NCI-H460 (cell line): ENCODE data around the gene DHX34. TPM values are rescaled to one million over a fixed set of nuclear protein-coding genes. Genes with fewer than 3 reads are reported as not detected.
A peak's percentile ranks its signal among the peaks of the same experiment; 100 is the strongest.
"Not testable (repeated sequence)": the region's sequence is repeated elsewhere in the genome, so short reads cannot be mapped to it uniquely, and the experiment has no call there.

Source experiments
- DNase-seq: peaks from one replicate; pipeline ENCODE4 v3.0.0-alpha.2; 2016; ENCODE audit warnings: low read depth; ENCODE audit errors: extremely low read depth
- polyA plus RNA-seq: library from polyadenylated mRNA; depleted of rRNA; stranded (reverse); fragments of >200 nt; gene quantifications from 2 replicates; pipeline ENCODE4 v1.2.3, GENCODE V29; 2014; cell fraction: nucleus; rRNA removed
- total RNA-seq: library from RNA; depleted of rRNA; stranded (reverse); fragments of >200 nt; shearing (Covaris generic); gene quantifications from 2 replicates; pipeline ENCODE4 v1.2.3, GENCODE V29; 2014; rRNA removed

The DHX34 gene, protein sequence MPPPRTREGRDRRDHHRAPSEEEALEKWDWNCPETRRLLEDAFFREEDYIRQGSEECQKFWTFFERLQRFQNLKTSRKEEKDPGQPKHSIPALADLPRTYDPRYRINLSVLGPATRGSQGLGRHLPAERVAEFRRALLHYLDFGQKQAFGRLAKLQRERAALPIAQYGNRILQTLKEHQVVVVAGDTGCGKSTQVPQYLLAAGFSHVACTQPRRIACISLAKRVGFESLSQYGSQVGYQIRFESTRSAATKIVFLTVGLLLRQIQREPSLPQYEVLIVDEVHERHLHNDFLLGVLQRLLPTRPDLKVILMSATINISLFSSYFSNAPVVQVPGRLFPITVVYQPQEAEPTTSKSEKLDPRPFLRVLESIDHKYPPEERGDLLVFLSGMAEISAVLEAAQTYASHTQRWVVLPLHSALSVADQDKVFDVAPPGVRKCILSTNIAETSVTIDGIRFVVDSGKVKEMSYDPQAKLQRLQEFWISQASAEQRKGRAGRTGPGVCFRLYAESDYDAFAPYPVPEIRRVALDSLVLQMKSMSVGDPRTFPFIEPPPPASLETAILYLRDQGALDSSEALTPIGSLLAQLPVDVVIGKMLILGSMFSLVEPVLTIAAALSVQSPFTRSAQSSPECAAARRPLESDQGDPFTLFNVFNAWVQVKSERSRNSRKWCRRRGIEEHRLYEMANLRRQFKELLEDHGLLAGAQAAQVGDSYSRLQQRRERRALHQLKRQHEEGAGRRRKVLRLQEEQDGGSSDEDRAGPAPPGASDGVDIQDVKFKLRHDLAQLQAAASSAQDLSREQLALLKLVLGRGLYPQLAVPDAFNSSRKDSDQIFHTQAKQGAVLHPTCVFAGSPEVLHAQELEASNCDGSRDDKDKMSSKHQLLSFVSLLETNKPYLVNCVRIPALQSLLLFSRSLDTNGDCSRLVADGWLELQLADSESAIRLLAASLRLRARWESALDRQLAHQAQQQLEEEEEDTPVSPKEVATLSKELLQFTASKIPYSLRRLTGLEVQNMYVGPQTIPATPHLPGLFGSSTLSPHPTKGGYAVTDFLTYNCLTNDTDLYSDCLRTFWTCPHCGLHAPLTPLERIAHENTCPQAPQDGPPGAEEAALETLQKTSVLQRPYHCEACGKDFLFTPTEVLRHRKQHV
- total RNA-seq: 17.6 and 18.0 TPM in 2 replicates
- 43.5 and 54.9 TPM in 2 replicates for polyA plus RNA-seq

DNA sequence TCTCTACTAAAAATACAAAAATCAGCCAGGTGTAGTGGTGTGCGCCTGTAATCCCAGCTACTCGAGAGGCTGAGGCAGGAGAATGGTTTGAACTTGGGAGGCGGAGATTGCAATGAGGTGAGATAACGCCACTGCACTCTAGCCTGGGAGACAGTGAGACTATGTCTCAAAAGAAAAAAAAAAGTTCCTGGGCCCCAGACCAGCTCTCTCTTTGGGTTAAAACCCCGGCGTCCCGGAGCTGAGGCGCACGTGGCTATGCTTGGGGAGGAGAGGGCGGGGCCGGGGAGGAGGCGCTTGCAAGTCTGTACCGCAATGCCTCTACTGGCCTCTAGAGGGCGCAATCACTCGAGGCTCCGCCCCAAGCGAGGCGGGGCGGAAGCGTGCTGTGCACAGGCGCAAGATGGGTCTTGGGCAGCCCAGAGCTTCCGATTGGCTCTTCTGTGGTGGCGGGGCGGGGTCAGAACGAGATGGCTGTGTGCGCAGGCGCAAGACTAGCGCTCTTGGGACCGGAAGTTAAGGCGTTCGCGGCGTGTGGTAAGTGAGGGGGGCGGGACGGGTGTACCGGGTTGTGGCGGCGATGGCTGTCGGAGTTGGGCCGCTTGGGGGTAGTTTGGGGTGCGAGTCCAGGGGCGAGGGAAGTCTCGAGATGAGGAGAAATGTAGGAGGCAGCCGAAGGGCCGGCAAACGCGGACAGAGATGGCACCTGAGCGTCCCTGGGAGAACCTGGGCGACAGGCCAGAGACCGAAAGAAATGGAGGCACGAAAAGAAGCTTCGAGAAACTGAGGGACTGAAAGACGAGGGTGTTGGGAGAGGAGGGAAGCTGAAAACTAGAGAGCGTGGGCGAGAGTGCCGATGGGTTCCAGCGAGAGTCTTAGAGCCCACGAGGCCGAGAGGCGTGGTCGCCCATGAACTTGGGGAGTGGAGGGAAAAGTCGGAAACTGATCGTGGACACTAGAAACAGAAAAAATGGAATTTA, at the start of gene DHX34:
Gene DHX34 (plus strand): TSS at position 497 of the 977 bp plus-strand sequence. CDS start 3,716 bp downstream, outside the sequence.
- peak; percentile 96 for DNase-seq

DNA sequence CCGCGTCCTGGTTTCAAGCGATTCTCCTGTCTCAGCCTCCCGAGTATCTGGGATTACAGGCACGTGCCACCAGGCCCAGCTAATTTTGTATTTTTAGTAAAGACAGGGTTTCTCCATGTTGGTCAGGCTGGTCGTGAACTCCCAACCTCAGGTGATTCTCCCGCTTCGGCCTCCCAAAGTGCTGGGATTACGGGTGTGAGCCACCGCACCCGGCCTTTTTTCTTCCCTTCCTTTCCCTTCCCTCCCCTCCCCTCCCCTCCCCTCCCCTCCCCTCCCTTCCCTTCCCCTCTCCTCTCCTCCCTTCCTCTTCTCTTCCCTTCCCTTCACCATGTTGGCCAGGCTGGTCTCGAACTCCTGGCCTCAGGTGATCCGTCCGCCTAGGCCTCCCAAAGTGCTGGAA, 48.2 kb upstream of the DHX34 start:
- DNase-seq: not testable (repeated sequence)

DNA sequence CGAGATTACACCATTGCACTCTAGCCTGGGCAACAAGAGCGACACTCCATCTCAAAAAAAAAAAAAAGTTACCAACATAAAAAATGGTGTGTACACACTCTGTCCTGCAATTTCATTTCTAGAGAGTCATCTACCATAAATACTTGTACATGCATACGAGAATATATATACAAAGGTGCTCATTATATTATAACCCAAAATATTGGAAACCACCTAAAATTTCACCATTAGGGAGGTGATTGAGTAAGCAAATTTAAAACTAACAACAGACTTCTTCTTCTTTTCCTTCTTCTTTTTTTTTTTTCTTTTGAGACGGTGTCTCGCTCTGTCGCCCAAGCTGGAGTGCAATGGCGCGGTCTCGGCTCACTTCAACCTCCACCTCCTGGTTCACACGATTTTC, 46.9 kb upstream of the DHX34 start:
- no peak for DNase-seq

DNA sequence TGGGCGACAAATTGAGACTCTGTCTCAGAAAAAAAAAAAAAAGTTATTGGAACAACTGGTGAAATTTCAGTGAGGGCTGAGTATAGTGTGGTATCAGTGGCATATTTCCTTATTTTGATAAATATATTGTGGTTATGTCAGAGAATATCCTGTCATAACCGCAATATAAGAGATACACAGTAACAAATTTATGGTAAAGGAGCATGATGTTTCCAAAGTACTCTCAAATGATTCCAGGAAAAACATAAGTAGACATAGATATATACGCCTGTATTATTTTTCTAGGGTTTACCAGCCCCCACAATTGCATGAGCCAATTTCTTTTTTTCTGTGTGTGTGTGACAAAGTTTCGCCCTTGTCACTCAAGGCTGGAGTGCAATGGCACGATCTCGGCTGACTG, 45.1 kb upstream of the DHX34 start:
- no peak for DNase-seq

DNA sequence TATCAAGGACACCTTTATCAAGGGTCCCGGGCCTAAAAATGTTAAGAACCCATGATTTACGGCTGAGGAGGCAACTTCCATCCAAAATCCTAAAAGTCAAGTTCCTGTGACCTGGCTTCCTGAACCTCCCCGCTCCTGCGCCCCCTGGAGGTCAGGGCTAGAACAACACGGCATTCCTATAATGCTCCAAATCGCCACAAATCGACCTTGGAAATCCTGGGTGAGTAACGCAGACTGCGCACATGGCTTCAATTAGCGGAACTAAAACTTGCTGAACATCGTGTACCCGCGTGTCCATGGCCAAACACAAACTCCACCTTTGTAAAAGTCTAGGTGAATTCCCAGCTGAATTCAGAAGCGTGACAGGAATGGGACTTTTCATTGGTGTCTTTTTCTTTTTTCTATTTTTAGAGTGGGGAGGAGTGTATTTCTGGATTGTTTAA, 43.8 kb upstream of the DHX34 start:
- peak; percentile 57 for DNase-seq

DNA sequence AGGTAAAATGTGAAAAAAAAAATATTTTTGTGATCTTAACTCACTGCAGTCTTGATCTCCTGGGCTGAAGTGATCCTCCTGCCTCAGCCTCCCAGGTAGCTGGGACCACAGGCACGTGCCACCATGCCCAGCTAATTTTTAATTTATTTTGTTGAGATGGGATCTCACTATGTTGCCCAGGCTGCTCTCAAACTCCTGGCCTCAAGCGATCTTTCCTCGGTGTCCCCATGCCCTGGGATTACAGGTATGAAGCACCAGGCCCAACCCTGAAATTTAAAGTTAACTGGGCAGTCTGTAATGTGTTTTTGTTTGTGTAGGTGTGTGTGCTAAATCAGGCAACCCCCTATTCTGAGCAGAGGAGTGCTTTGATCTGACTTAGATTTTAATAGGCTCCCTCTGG, 42.8 kb upstream of the DHX34 start:
- DNase-seq: no peak

DNA sequence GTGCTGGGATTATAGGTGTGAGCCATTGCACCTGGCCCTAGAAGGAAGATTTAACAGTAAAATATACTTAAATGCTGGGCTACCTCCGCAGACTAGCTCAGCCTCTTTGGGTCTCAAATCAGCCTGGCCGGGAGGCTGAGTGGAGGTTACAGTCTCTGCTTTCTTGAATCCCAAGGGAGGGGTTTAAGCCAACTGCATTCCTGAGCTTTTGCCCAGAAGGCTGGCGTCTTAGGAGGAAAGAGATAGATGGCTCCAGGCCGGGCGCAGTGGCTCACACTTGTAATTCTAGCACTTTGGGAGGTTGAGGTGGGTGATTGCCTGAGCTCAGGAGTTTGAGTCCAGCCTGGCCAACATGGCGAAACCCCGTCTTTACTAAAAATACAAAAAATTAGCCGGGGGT, 40.1 kb upstream of the DHX34 start:
- no peak for DNase-seq

DNA sequence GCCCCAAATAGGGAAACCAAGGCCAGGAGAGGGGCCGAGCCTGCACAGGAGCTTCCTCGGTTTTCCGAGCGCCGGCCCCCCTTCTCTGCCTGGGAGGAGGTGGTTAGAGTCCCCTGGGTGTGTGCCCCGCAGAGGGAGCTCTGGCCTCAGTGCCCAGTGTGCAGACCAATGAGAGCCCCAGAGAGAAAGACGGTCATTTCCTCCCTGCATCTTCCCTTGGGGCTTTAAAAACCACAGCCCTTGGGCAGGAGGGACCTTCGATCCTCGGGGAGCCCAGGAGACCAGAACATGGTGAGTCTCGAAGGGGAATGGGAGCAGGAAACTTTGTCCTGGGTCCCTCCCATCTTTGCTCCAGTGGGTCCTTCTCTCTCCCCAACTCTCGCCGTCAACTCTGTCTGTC, 39.5 kb upstream of the DHX34 start, which contains the start of gene C5AR1:
Gene C5AR1 (plus strand): TSS at position 254 of the 400 bp plus-strand sequence. CDS start 35 bp downstream, at position 289.
- DNase-seq: no peak

DNA sequence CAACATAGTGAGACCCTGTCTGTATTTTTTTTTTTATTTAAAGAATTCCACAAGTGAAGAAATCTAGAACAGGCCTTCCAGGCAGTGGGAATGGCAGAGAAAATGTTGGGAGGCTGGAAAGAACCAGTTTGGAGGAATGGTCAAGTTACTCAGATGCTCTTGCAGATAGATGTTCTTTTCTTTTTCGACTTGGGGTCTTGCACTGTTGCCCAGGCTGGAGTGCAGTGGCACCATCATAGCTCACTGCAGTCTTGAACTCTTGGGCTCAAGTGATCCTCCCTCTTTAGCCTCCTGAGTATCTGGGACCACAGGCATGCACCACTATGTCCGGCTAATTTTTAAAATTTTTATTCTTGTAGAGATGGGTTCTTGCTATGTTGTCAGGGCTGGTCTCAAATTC, 38.8 kb upstream of the DHX34 start:
- DNase-seq: no peak

DNA sequence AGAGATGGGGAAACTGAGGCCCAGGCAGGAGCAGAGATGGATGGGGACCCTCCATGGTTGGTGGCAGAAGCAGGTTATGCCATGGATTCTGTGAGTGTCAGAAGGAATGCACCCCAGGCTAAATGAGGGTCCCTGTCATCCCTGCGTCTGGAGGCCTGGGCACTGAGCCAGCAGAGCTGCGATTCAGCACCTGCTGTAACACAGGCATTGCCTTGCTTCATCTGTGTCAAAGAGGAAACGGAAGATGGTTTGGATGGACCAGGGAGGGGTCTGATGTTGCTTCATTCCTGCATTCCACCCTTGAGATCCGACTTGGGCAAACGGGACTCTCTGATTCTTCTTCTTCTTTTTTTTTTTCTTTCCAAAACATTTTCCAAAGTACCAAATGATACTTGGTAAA, 38.3 kb upstream of the DHX34 start:
- DNase-seq: peak; percentile 51

DNA sequence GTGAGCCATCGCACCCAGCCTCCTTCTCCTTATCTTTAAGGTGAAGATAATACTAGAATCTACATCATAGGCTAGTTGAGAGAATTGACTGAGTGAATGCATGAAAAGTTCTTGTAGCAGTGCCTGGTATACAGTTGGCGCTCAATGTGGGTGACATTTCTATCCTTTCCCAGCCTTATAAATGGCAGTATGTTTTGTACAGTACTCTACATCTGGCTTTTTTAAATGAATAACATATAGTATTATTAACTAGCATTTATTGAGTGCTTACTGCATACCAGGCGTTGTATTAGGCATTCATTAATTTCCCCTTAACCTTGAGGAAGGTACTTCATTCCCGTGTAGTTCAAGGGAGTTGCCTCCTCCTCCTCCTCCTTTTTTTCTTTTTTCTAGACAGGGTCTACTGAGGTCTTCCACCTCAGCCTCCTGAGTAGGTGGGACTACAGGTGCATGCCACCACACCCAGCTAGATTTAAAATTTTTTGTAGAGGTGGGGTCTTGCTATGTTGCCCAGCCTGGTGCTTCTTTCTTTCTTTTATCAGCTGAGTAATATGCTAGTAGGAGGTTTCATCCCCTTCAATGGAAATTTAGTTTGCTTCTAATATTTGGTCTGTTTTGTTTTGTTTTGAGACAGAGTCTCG, 36.6 kb upstream of the DHX34 start:
- no peak for DNase-seq

DNA sequence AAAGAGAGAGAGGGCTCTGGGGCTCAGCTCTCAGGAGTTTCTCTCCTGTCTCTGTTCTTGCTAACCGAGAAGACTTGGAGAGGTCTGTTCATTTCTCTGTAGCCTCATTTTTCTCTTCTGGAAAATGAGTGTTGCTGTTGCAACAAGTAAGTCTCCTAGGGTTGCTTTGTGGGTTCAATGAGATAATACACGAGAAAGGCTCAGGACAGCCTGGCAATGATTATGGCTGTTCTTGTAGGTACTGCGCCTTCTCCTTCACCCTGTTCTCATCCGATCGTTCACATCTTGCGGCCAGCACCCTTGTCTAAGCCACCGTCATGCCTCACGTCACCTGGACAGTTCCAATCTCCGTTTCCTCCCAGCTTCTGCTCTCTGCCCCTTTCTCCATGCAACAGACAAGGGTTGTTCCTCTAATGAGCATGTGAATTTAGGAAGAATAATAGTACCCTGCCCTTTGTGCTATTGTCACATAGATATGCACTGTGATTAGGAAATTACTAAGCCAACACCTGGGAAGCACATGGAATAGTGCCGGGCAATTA, 35.3 kb upstream of the DHX34 start:
- no peak for DNase-seq

DNA sequence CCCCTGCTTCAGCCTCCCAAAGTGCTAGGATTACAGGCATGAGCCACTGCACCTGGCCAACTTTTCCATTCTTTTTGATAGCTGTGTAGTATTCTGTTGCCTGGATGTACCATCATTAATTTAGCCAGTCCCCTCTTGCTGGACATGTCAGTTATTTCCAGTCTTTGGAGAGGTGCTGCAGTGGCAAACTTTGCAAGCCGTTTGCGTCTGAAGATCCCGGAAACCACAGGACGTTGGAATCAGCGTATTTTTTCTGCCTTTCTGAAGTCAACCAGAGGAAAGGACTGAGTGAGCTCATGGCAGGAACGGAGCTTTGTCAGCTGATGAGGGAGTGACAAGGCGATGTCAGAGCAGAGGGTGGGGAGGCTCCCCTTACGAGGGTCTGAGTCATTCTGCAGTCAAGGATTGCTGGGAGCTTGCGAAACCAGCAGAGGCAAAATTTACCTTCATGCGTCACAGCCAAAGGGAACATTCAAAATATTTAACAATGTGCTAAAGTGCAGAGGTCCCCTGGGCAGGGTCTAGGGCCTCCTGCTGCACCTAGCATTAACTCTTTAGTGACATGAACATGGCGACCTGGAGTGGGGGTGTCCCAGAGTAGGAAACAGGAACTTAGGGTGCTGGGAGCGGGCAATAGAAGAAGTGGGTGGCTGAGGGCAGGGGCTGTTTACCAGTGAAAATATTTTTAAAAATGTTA, 33.8 kb upstream of the DHX34 start:
- DNase-seq: peak; percentile 87

DNA sequence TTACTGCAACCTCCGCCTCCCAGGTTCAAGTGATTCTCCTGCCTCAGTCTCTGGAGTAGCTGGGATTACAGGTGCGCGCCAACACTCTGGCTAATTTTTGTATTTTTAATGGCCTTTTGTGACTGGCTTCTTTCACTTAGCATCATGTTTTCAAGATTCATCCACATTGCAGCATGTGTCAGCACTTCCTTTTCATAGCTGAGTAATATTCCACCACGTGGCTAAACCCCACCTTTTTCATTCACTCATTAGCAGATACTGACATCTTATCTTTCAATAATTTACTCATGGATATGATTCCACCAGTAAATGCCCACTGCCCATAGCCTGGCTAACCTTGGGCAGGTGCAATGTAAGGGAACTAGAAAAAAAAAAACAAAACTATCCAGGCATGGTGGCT, 32.6 kb upstream of the DHX34 start:
- DNase-seq: no peak

DNA sequence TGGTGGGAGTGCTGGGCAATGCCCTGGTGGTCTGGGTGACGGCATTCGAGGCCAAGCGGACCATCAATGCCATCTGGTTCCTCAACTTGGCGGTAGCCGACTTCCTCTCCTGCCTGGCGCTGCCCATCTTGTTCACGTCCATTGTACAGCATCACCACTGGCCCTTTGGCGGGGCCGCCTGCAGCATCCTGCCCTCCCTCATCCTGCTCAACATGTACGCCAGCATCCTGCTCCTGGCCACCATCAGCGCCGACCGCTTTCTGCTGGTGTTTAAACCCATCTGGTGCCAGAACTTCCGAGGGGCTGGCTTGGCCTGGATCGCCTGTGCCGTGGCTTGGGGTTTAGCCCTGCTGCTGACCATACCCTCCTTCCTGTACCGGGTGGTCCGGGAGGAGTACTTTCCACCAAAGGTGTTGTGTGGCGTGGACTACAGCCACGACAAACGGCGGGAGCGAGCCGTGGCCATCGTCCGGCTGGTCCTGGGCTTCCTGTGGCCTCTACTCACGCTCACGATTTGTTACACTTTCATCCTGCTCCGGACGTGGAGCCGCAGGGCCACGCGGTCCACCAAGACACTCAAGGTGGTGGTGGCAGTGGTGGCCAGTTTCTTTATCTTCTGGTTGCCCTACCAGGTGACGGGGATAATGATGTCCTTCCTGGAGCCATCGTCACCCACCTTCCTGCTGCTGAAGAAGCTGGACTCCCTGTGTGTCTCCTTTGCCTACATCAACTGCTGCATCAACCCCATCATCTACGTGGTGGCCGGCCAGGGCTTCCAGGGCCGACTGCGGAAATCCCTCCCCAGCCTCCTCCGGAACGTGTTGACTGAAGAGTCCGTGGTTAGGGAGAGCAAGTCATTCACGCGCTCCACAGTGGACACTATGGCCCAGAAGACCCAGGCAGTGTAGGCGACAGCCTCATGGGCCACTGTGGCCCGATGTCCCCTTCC, 28.9 kb upstream of the DHX34 start:
- no peak for DNase-seq

DNA sequence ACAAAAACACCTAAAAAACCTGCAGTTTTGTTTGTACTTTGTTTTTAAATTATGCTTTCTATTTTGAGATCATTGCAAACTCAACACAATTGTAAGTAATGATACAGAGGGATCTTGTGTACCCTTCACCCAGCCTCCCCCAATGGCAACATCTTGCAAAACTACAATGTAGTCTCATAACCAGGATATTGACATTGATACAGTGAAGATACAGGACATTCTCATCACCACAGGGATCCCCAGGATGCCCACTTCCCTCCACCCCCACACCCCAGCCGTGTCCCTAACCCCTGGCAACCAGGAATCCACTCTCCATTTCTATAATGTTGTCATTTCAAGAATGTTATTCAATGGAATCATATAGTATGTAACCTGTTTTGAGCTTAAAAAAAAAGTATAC, 27.5 kb upstream of the DHX34 start:
- DNase-seq: no peak

DNA sequence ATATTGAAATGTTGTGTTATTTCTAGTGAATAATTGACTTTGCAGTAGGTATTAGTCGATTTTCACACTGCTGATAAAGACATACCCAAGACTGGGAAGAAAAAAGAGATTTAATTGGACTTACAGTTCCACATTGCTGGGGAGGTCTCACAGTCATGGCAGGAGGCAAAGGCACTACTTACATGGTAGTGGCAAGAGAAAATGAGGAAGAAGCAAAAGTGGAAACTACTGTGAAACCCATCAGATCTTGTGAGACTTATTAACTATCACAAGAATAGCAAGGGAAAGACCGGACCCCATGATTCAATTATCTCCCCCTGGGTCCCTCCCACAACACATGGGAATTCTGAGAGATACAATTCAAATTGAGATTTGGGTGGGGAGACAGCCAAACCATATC, 27.1 kb upstream of the DHX34 start:
- DNase-seq: no peak
